HEK293T (cell line): Measurements from ENCODE around the gene ATP6V0C.

Source experiments
- CTCF ChIA-PET: fragments of 350-600 bp; formaldehyde crosslinking; extraction: SDS; loops from one replicate; lab custom pipeline; 2021; ENCODE audit warnings: antibody characterized with exemption, inconsistent platforms; lab: Yijun Ruan, JAX
- POLR2A ChIA-PET: fragments of 350-600 bp; formaldehyde crosslinking; extraction: SDS; loops from one replicate; lab custom pipeline; 2020; ENCODE audit warnings: antibody characterized with exemption, inconsistent platforms; lab: Yijun Ruan, JAX
- DNase-seq: peaks from one replicate; pipeline ENCODE4 v3.0.0; 2012; ENCODE audit warnings: mixed read lengths; ENCODE audit errors: extremely low spot score
- ARNT ChIP-seq: fragments of 450-650 bp; IDR thresholded peaks from 2 replicates; pipeline ENCODE4 v1.6.1; 2017; ENCODE audit warnings: mild to moderate bottlenecking
- BHLHE40 ChIP-seq: fragments of 450-650 bp; IDR thresholded peaks from 2 replicates; pipeline ENCODE4 v1.6.1; 2016; ENCODE audit warnings: mild to moderate bottlenecking, moderate library complexity, borderline replicate concordance
- CTBP1 ChIP-seq: fragments of 450-650 bp; IDR thresholded peaks from 2 replicates; pipeline ENCODE4 v1.6.1; 2016; ENCODE audit warnings: borderline replicate concordance
- ELF4 ChIP-seq: fragments of 450-650 bp; IDR thresholded peaks from 2 replicates; pipeline ENCODE4 v1.6.1; 2017; ENCODE audit warnings: antibody characterized with exemption
- FOXA1 ChIP-seq: fragments of 450-650 bp; IDR thresholded peaks from 2 replicates; pipeline ENCODE4 v1.6.1; 2016; ENCODE audit warnings: mild to moderate bottlenecking
- FOXK2 ChIP-seq: fragments of 450-650 bp; IDR thresholded peaks from 2 replicates; pipeline ENCODE4 v1.6.1; 2016; ENCODE audit warnings: mild to moderate bottlenecking
- FOXM1 ChIP-seq: fragments of 450-650 bp; IDR thresholded peaks from 2 replicates; pipeline ENCODE4 v1.6.1; 2017; ENCODE audit warnings: mild to moderate bottlenecking, borderline replicate concordance
- HDGF ChIP-seq: fragments of 450-650 bp; IDR thresholded peaks from 2 replicates; pipeline ENCODE4 v1.6.1; 2017; ENCODE audit warnings: antibody characterized with exemption, borderline replicate concordance
- L3MBTL2 ChIP-seq: fragments of 450-650 bp; conservative IDR thresholded peaks from 2 replicates; pipeline ENCODE4 v1.6.1; 2016; ENCODE audit warnings: mild to moderate bottlenecking
- LEF1 ChIP-seq: fragments of 450-650 bp; IDR thresholded peaks from 2 replicates; pipeline ENCODE4 v1.6.1; 2017; ENCODE audit warnings: mild to moderate bottlenecking, borderline replicate concordance
- NFRKB ChIP-seq: fragments of 450-650 bp; IDR thresholded peaks from 2 replicates; pipeline ENCODE4 v1.6.1; 2016; ENCODE audit warnings: mild to moderate bottlenecking, moderate library complexity
- PKNOX1 ChIP-seq: fragments of 450-650 bp; IDR thresholded peaks from 2 replicates; pipeline ENCODE4 v1.6.1; 2016
- SP1 ChIP-seq: fragments of 450-650 bp; IDR thresholded peaks from 2 replicates; pipeline ENCODE4 v1.6.1; 2017
- SUZ12 ChIP-seq: fragments of 450-650 bp; IDR thresholded peaks from 2 replicates; pipeline ENCODE4 v1.6.1; 2016; ENCODE audit warnings: mild to moderate bottlenecking
- TARDBP ChIP-seq: fragments of 450-650 bp; IDR thresholded peaks from 2 replicates; pipeline ENCODE4 v1.6.1; 2016
- ZNF384 ChIP-seq: fragments of 450-650 bp; IDR thresholded peaks from 2 replicates; pipeline ENCODE4 v1.6.1; 2016

ATP6V0C gene

GRCh38 chr16:2490190-2491105 is 23.3 kb upstream of the ATP6V0C start:
- ChIA-PET CTCF (no interaction called here), POLR2A (interaction anchor here (0.7 kb wide), 1 partner anchor 16 kb away, joined by 3 read pairs; no protein-coding TSS in a partner anchor)
- no peak for TF ChIP-seq NFRKB
- no peak for TF ChIP-seq LEF1
- TF ChIP-seq SP1, result no peak
- no peak for TF ChIP-seq ZNF384
- TF ChIP-seq HDGF, result no peak
- no peak for TF ChIP-seq BHLHE40
- no peak for TF ChIP-seq CTBP1
- TF ChIP-seq FOXM1, result no peak
- TF ChIP-seq FOXK2, result no peak
- no peak for TF ChIP-seq FOXA1
- TF ChIP-seq PKNOX1, result no peak
- no peak for TF ChIP-seq L3MBTL2
- TF ChIP-seq TARDBP, result no peak
- TF ChIP-seq ELF4, result no peak
- TF ChIP-seq SUZ12, result no peak
- no peak for TF ChIP-seq ARNT
- no peak for DNase-seq

- POLR2A ChIA-PET, result no interaction called here
- TF ChIP-seq FOXM1 (no peak), PKNOX1 (no peak), TARDBP (no peak), ZNF384 (no peak), FOXK2 (no peak)
- CTCF ChIA-PET, result interaction anchor here (0.7 kb wide), 1 partner anchor 9 kb away, joined by 3 read pairs; no protein-coding TSS in a partner anchor
- DNase-seq, result no peak
Measured at GRCh38 chr16:2492292-2492691, 21.5 kb upstream of the ATP6V0C start.

GRCh38 chr16:2493605-2494004 is 20.1 kb upstream of the ATP6V0C start:
- CTCF ChIA-PET, result no interaction called here

GRCh38 chr16:2494616-2495015 is 19.1 kb upstream of the ATP6V0C start:
- DNase-seq, result no peak
- POLR2A ChIA-PET, result no interaction called here
- CTCF ChIA-PET, result no interaction called here
- TF ChIP-seq BHLHE40, result no peak
- no peak for TF ChIP-seq L3MBTL2
- TF ChIP-seq CTBP1, result no peak
- TF ChIP-seq FOXK2, result no peak
- TF ChIP-seq LEF1, result no peak
- no peak for TF ChIP-seq SUZ12
- TF ChIP-seq FOXM1, result no peak
- no peak for TF ChIP-seq PKNOX1
- TF ChIP-seq NFRKB, result no peak
- TF ChIP-seq ELF4, result no peak

More at GRCh38 chr16:2493605-2494004, 20.1 kb upstream of the ATP6V0C start:
- DNase-seq, result no peak
- TF ChIP-seq BHLHE40 (no peak), ELF4 (no peak), PKNOX1 (no peak), FOXK2 (no peak), ARNT (no peak), NFRKB (no peak), HDGF (no peak), SUZ12 (no peak), FOXM1 (no peak)
- POLR2A ChIA-PET, result no interaction called here

- CTCF ChIA-PET, result no interaction called here
- TF ChIP-seq LEF1, result no peak
- no peak for TF ChIP-seq FOXA1
- no peak for TF ChIP-seq L3MBTL2
- TF ChIP-seq PKNOX1, result no peak
- no peak for TF ChIP-seq TARDBP
- no peak for TF ChIP-seq ARNT
- no peak for TF ChIP-seq SUZ12
- no peak for TF ChIP-seq ZNF384
- no peak for TF ChIP-seq BHLHE40
- no peak for TF ChIP-seq HDGF
- no peak for TF ChIP-seq SP1
- TF ChIP-seq ELF4, result no peak
- no peak for TF ChIP-seq CTBP1
- TF ChIP-seq NFRKB, result no peak
- no peak for TF ChIP-seq FOXM1
- no peak for TF ChIP-seq FOXK2
- POLR2A ChIA-PET, result no interaction called here
- no peak for DNase-seq
Measured at GRCh38 chr16:2495041-2495440, 18.7 kb upstream of the ATP6V0C start.
